HCT116 (cell line): ENCODE results near the gene PDE6H. TPM values are rescaled to one million over a fixed set of nuclear protein-coding genes. Genes with fewer than 3 reads are reported as not detected.

Source experiments
- ATAC-seq: fragments of 200-7000 bp; cut with Tn5 transposase; 2 replicates; pipeline ENCODE4 v1.9.1; 2020; ENCODE audit warnings: mild to moderate bottlenecking, moderate library complexity
- BruUV-seq: library from RNA; stranded (reverse); fragments of 400-500 nt; replicated peaks from 2 replicates; lab custom pipeline; 2021; lab: Mats Ljungman, UMichigan
- CTCF ChIA-PET: fragments of 300-600 bp; sonication (Branson Sonifier 250); formaldehyde crosslinking; loops from one replicate; lab custom pipeline; 2021; ENCODE audit warnings: antibody characterized with exemption; lab: Charles Lee
- POLR2A ChIA-PET: fragments of 300-600, 350-600 bp; sonication (Branson Sonifier 250); formaldehyde crosslinking; loops from one replicate; lab custom pipeline; 2021; ENCODE audit warnings: antibody characterized with exemption; lab: Charles Lee
- RAD21 ChIA-PET, 2 experiments: fragments of 300-600 bp; sonication (Branson Sonifier 250); formaldehyde crosslinking; loops; one replicate each; lab custom pipeline; 2023; ENCODE audit warnings: low total read pairs in 2 of 2; ENCODE audit not compliant: uncharacterized antibody in 2 of 2, unreplicated experiment in 2 of 2, low non-redundant PET in 1 of 2; lab: Charles Lee
- DNase-seq: peaks from one replicate; pipeline ENCODE4 v3.0.0-alpha.2; 2010; ENCODE audit warnings: low read depth, low spot score
- H2AFZ ChIP-seq: fragments of 200-600 bp; shearing (Covaris generic), sonication (generic); 2 replicates; pipeline ENCODE4 v1.6.1; 2017; ENCODE audit warnings: low read depth, mixed run types, mixed read lengths, antibody characterized with exemption, low read length; ENCODE audit not compliant: poor library complexity, severe bottlenecking
- H3K27ac ChIP-seq: 2 replicates; pipeline ENCODE4 v1.5.1; 2012; ENCODE audit warnings: low read depth, low read length
- H3K27me3 ChIP-seq: fragments of 200-600 bp; sonication (generic); 2 replicates; pipeline ENCODE4 v1.6.1; 2016; ENCODE audit warnings: mixed run types, low read length, mixed read lengths; ENCODE audit not compliant: insufficient read depth
- H3K36me3 ChIP-seq, 2 experiments: fragments of 200-500 bp in 1 of 2; fragments of 200-600 bp in 1 of 2; sonication (Bioruptor generic) in 1 of 2; sonication (generic) in 1 of 2; 2 replicates each; pipeline versions ENCODE4 v1.5.1 to v1.6.1; 2014 to 2016; ENCODE audit warnings: low read length in 2 of 2, inconsistent platforms in 1 of 2, mixed read lengths in 1 of 2, mixed run types in 1 of 2; ENCODE audit not compliant: insufficient read depth in 2 of 2, control insufficient read depth in 1 of 2
- H3K4me1 ChIP-seq, 2 experiments: fragments of 200-600 bp in 1 of 2; sonication (generic) in 1 of 2; 2 replicates each; pipeline versions ENCODE4 v1.5.1 to v1.6.1; 2012 to 2017; ENCODE audit warnings: low read length in 2 of 2, inconsistent platforms in 1 of 2, mild to moderate bottlenecking in 1 of 2, mixed read lengths in 1 of 2, mixed run types in 1 of 2, moderate library complexity in 1 of 2; ENCODE audit not compliant: insufficient read depth in 2 of 2, control insufficient read depth in 1 of 2
- H3K4me2 ChIP-seq: fragments of 200-600 bp; sonication (generic); 2 replicates; pipeline ENCODE4 v1.6.1; 2017; ENCODE audit warnings: mixed run types, low read length, mixed read lengths
- H3K4me3 ChIP-seq, 2 experiments: fragments of 200-600 bp in 1 of 2; sonication (generic) in 1 of 2; replicated peaks in 1 of 2; 2 replicates each; pipeline ENCODE4 v1.5.1; 2011 to 2016; ENCODE audit warnings: low read length in 2 of 2, control low read depth in 1 of 2, low read depth in 1 of 2, mild to moderate bottlenecking in 1 of 2, mixed read lengths in 1 of 2, mixed run types in 1 of 2
- H3K79me2 ChIP-seq: fragments of 200-600 bp; sonication (generic); 2 replicates; pipeline ENCODE4 v1.6.1; 2017; ENCODE audit warnings: mild to moderate bottlenecking, mixed run types, low read length, moderate library complexity, mixed read lengths; ENCODE audit not compliant: insufficient read depth
- H3K9ac ChIP-seq: fragments of 200-600 bp; sonication (generic); 2 replicates; pipeline ENCODE4 v1.6.1; 2016; ENCODE audit warnings: low read length, mixed read lengths
- H3K9me2 ChIP-seq: fragments of 200-600 bp; sonication (generic), shearing (Covaris generic); 2 replicates; pipeline ENCODE4 v1.6.1; 2017; ENCODE audit warnings: mixed run types, mild to moderate bottlenecking, moderate library complexity; ENCODE audit not compliant: insufficient read depth
- H3K9me3 ChIP-seq, 2 experiments: fragments of 200-500 bp in 1 of 2; fragments of 200-600 bp in 1 of 2; sonication (Bioruptor generic) in 1 of 2; sonication (generic) in 1 of 2; 2 replicates each; pipeline ENCODE4 v1.6.1; 2014 to 2017; ENCODE audit warnings: low read length in 2 of 2, mixed read lengths in 2 of 2, inconsistent platforms in 1 of 2, low read depth in 1 of 2, mild to moderate bottlenecking in 1 of 2, mixed run types in 1 of 2, moderate library complexity in 1 of 2; ENCODE audit not compliant: control insufficient read depth in 1 of 2, insufficient read depth in 1 of 2
- H4K20me1 ChIP-seq: fragments of 200-600 bp; sonication (generic), shearing (Covaris generic); 2 replicates; pipeline ENCODE4 v1.6.1; 2017; ENCODE audit warnings: mixed run types, mild to moderate bottlenecking, moderate library complexity; ENCODE audit not compliant: insufficient read depth
- CBX3 ChIP-seq: IDR thresholded peaks from 2 replicates; pipeline ENCODE4 v1.6.1; 2012; ENCODE audit warnings: low read depth
- CEBPB ChIP-seq: IDR thresholded peaks from 2 replicates; pipeline ENCODE4 v1.6.1; 2012; ENCODE audit warnings: low read depth
- ELF1 ChIP-seq: IDR thresholded peaks from 2 replicates; pipeline ENCODE4 v1.6.1; 2012; ENCODE audit warnings: low read depth, borderline replicate concordance
- EZH2 ChIP-seq: fragments of 200-600 bp; sonication (generic); IDR thresholded peaks from 2 replicates; pipeline ENCODE4 v1.6.1; 2017; ENCODE audit warnings: antibody characterized with exemption, mixed run types
- EZH2phosphoT487 ChIP-seq: fragments of 200-600 bp; IDR thresholded peaks from 2 replicates; pipeline ENCODE4 v1.6.1; 2018; ENCODE audit warnings: antibody characterized with exemption, borderline replicate concordance
- JUND ChIP-seq: IDR thresholded peaks from 2 replicates; pipeline ENCODE4 v1.6.1; 2012
- POLR2A ChIP-seq: IDR thresholded peaks from 2 replicates; pipeline ENCODE4 v1.7.0; 2011; ENCODE audit warnings: borderline replicate concordance; ENCODE audit not compliant: insufficient read depth, insufficient read length; ENCODE audit errors: extremely low read depth
- POLR2AphosphoS5 ChIP-seq: IDR thresholded peaks from 2 replicates; pipeline ENCODE4 v1.6.1; 2011; ENCODE audit warnings: mild to moderate bottlenecking, low read depth, low read length, moderate library complexity
- RAD21 ChIP-seq: IDR thresholded peaks from 2 replicates; pipeline ENCODE4 v1.6.1; 2012; ENCODE audit warnings: low read depth, mild to moderate bottlenecking
- SP1 ChIP-seq: IDR thresholded peaks from 2 replicates; pipeline ENCODE4 v1.6.1; 2012; ENCODE audit warnings: low read depth
- SRF ChIP-seq: IDR thresholded peaks from 2 replicates; pipeline ENCODE4 v1.6.1; 2012; ENCODE audit warnings: low read depth
- TCF7L2 ChIP-seq: IDR thresholded peaks from 2 replicates; pipeline ENCODE4 v1.7.0; 2011; ENCODE audit warnings: borderline replicate concordance, inconsistent platforms; ENCODE audit not compliant: insufficient read depth, insufficient read length; ENCODE audit errors: extremely low read depth
- ZFX ChIP-seq: fragments of 450-650 bp; IDR thresholded peaks from 2 replicates; pipeline ENCODE4 v1.6.1; 2017
- intact Hi-C: fragments of 100-400 bp; cut with micrococcal nuclease; formaldehyde crosslinking; loops from 2 replicates; pipeline ENCODE4 v1.10.0; 2022
- total RNA-seq: library from RNA; stranded (reverse); gene quantifications from one replicate; pipeline ENCODE4 v1.2.1, GENCODE V29; 2021; ENCODE audit not compliant: unreplicated experiment
- TF ChIP-seq, protein P1 (sequence below): IDR thresholded peaks from 2 replicates; pipeline ENCODE4 v1.6.1; 2012
- TF ChIP-seq, protein P2 (sequence below): IDR thresholded peaks from 2 replicates; pipeline ENCODE4 v1.6.1; 2011; ENCODE audit warnings: mild to moderate bottlenecking, low read length, moderate library complexity; ENCODE audit not compliant: insufficient replicate concordance; ENCODE audit errors: extremely low read depth
- TF ChIP-seq, protein P3 (sequence below): IDR thresholded peaks from 2 replicates; pipeline ENCODE4 v1.6.1; 2012; ENCODE audit warnings: low read depth
- TF ChIP-seq, protein P4 (sequence below): IDR thresholded peaks from 2 replicates; pipeline ENCODE4 v1.6.1; 2012

The PDE6H gene
- total RNA-seq, 1 experiment from 2014 or later, result not detected

DNA sequence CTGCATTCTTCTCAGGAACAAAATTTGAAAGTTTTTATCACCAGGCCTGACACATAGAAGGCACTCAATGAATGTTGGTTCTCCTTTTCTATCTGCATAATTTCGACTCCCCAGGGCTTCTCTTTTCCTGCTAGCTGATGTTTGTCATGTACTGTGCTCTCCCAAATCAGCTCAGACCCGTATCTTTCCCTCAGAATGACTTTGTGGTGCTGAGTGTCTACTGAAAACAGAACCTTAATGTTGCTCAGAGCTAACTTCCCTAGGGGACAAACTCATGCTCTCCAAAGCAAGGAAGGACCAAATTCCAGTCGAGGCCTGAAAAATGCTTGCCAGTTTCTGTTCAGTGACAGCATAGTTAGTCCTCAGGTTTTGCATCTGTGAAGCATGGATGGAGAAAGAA lies 13.4 kb upstream of the PDE6H start:
- H3K79me2 ChIP-seq, result no peaks in the 10 kb centered on the region
- TF ChIP-seq POLR2AphosphoS5 (no peak), JUND (no peak), ZFX (no peak), CBX3 (no peak), SRF (no peak), SP1 (no peak), CEBPB (no peak), TCF7L2 (no peak), ELF1 (no peak), RAD21 (no peak), EZH2 (no peak), POLR2A (no peak), EZH2phosphoT487 (no peak)
- TF ChIP-seq, protein P1, sequence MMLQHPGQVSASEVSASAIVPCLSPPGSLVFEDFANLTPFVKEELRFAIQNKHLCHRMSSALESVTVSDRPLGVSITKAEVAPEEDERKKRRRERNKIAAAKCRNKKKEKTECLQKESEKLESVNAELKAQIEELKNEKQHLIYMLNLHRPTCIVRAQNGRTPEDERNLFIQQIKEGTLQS, result no peak
- TF ChIP-seq, protein P2, sequence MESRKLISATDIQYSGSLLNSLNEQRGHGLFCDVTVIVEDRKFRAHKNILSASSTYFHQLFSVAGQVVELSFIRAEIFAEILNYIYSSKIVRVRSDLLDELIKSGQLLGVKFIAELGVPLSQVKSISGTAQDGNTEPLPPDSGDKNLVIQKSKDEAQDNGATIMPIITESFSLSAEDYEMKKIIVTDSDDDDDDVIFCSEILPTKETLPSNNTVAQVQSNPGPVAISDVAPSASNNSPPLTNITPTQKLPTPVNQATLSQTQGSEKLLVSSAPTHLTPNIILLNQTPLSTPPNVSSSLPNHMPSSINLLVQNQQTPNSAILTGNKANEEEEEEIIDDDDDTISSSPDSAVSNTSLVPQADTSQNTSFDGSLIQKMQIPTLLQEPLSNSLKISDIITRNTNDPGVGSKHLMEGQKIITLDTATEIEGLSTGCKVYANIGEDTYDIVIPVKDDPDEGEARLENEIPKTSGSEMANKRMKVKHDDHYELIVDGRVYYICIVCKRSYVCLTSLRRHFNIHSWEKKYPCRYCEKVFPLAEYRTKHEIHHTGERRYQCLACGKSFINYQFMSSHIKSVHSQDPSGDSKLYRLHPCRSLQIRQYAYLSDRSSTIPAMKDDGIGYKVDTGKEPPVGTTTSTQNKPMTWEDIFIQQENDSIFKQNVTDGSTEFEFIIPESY, result no peak
- TF ChIP-seq, protein P3, sequence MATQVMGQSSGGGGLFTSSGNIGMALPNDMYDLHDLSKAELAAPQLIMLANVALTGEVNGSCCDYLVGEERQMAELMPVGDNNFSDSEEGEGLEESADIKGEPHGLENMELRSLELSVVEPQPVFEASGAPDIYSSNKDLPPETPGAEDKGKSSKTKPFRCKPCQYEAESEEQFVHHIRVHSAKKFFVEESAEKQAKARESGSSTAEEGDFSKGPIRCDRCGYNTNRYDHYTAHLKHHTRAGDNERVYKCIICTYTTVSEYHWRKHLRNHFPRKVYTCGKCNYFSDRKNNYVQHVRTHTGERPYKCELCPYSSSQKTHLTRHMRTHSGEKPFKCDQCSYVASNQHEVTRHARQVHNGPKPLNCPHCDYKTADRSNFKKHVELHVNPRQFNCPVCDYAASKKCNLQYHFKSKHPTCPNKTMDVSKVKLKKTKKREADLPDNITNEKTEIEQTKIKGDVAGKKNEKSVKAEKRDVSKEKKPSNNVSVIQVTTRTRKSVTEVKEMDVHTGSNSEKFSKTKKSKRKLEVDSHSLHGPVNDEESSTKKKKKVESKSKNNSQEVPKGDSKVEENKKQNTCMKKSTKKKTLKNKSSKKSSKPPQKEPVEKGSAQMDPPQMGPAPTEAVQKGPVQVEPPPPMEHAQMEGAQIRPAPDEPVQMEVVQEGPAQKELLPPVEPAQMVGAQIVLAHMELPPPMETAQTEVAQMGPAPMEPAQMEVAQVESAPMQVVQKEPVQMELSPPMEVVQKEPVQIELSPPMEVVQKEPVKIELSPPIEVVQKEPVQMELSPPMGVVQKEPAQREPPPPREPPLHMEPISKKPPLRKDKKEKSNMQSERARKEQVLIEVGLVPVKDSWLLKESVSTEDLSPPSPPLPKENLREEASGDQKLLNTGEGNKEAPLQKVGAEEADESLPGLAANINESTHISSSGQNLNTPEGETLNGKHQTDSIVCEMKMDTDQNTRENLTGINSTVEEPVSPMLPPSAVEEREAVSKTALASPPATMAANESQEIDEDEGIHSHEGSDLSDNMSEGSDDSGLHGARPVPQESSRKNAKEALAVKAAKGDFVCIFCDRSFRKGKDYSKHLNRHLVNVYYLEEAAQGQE, result no peak
- TF ChIP-seq, protein P4, sequence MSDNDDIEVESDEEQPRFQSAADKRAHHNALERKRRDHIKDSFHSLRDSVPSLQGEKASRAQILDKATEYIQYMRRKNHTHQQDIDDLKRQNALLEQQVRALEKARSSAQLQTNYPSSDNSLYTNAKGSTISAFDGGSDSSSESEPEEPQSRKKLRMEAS, result no peak
- H3K9ac ChIP-seq, result no peak overlapping the region
- no peaks in the 10 kb centered on the region for H3K36me3 ChIP-seq
- no peaks in the 10 kb centered on the region for H4K20me1 ChIP-seq
- ChIA-PET RAD21 (no interaction called here), POLR2A (no interaction called here), CTCF (no interaction called here)
- no peak overlapping the region for H2AFZ ChIP-seq
- H3K4me2 ChIP-seq, result no peak overlapping the region
- H3K4me3 ChIP-seq, result no peak overlapping the region
- H3K9me2 ChIP-seq, result no peaks in the 10 kb centered on the region
- no peaks in the 10 kb centered on the region for H3K27me3 ChIP-seq
- H3K27ac ChIP-seq, result no peak overlapping the region
- DNase-seq (no peak), ATAC-seq (no peak)
- H3K4me1 ChIP-seq, result peaks cover 0 to 7% of the 10 kb centered on the region in 2 experiments; a peak in 2 of 4 replicates
- H3K9me3 ChIP-seq, result no peaks in the 10 kb centered on the region
- no TSS peak for BruUV-seq
- intact Hi-C loops, result no loop called here
